Heart left ventricle (tissue), 13 donors: Measurements from ENCODE around the gene MRM2.

Experiments
- CTCF ChIP-seq, 12 donors: fragments of 200-600 bp; sonication (generic) in 4 of 12; IDR thresholded peaks; one replicate each; pipeline versions ENCODE4 v1.5.0 to v1.8.0; 2018 to 2022; ENCODE audit warnings: antibody characterized with exemption in 12 of 12, mild to moderate bottlenecking in 5 of 12
- POLR2A ChIP-seq, 2 donors: fragments of 450-650 bp; IDR thresholded peaks; one replicate each; pipeline ENCODE4 v1.6.1; 2017; ENCODE audit warnings: antibody characterized with exemption in 2 of 2, mild to moderate bottlenecking in 2 of 2, moderate library complexity in 2 of 2
- donor health status: ischemic (EF 13 %, LVEDD 7.1; RV severe dilation, severe dysfunction).
- donor health status: DM: no; HTN: yes; CAD: no.
- donor health status: DM: no; HTN: no; CAD: no.
- donor health status: ischemic (EF 25% LVEDD 6.9; RV normal size, moderate dysfunction).
- donor health status: ischemic (EF 25% LVEDD 5.7; RV mildly dilated, moderate dysfunction).
- donor health status: ischemic (EF 35%, LVEDD 5.7; RV mildly dilated, moderate dysfunction).
- donor health status: nonischemic (EF 11% LVEDD 7.7; RV severe dilation, severe dysfunction).
- donor health status: DM: yes; HTN: yes; CAD: no.
- donor health status: PGD.
- donor health status: ischemic (EF 29% LVEDD 5.4; RV normal size, mild dysfunction).
- donor health status: nonischemic (EF 23%, LVEDD 6.1; RV moderate dilation, normal function).

GRCh38 chr7:2186166-2186565 is 55.8 kb downstream of the MRM2 start:
- TF ChIP-seq CTCF (IDR thresholded peaks at IDR 0.05) = no peak
- TF ChIP-seq POLR2A (IDR thresholded peaks at IDR 0.05) = no peak
